PC-3 (cell line): ENCODE measurements around the gene MAS1. TPM values are rescaled to one million over a fixed set of nuclear protein-coding genes. Genes with fewer than 3 reads are reported as not detected.

Experiments
- ATAC-seq: fragments of 200-7000 bp; cut with Tn5 transposase; 2 replicates; pipeline ENCODE4 v1.9.1; 2020; ENCODE audit warnings: mild to moderate bottlenecking, moderate library complexity
- Bru-seq: library from RNA; stranded (reverse); fragments of 400-500 nt; gene quantifications from one replicate; lab custom pipeline; 2021; lab: Mats Ljungman, UMichigan
- BruChase-seq, 2 experiments: library from RNA; stranded (reverse); fragments of 400-500 nt; gene quantifications; one replicate each; lab custom pipeline; 2021; lab: Mats Ljungman, UMichigan
- BruUV-seq: library from RNA; stranded (reverse); fragments of 400-500 nt; replicated peaks from 2 replicates; lab custom pipeline; 2021; lab: Mats Ljungman, UMichigan
- CTCF ChIA-PET: fragments of 300-600 bp; sonication (Branson Sonifier 250); formaldehyde crosslinking; loops from one replicate; lab custom pipeline; 2022; ENCODE audit warnings: antibody characterized with exemption; lab: Charles Lee
- POLR2A ChIA-PET: fragments of 300-600 bp; sonication (Branson Sonifier 250); formaldehyde crosslinking; loops from one replicate; lab custom pipeline; 2022; ENCODE audit warnings: antibody characterized with exemption; ENCODE audit not compliant: unreplicated experiment; lab: Charles Lee
- DNase-seq: peaks from one replicate; pipeline ENCODE4 v3.0.0-alpha.2; 2015
- H2AFZ ChIP-seq: fragments of 300-600 bp; sonication (generic); 2 replicates; pipeline ENCODE4 v1.6.0; 2016; ENCODE audit warnings: antibody characterized with exemption, low read length
- H3F3A ChIP-seq: fragments of 300-600 bp; sonication (generic); one replicate; pipeline ENCODE4 v1.6.0; 2017; ENCODE audit warnings: antibody characterized with exemption, low read length, control low read depth, mild to moderate bottlenecking; ENCODE audit not compliant: unreplicated experiment
- H3K27ac ChIP-seq: fragments of 300-600 bp; sonication (generic); 2 replicates; pipeline ENCODE4 v1.5.1; 2016; ENCODE audit warnings: mild to moderate bottlenecking, low read length
- H3K27me3 ChIP-seq: fragments of 300-600 bp; sonication (generic); 2 replicates; pipeline ENCODE4 v1.6.1; 2016; ENCODE audit warnings: low read length, mixed read lengths
- H3K36me3 ChIP-seq: fragments of 300-600 bp; sonication (generic); 2 replicates; pipeline ENCODE4 v1.6.1; 2016; ENCODE audit warnings: low read depth, mixed run types, low read length, mixed read lengths
- H3K4me1 ChIP-seq: fragments of 300-600 bp; sonication (generic); 2 replicates; pipeline ENCODE4 v1.5.1; 2016; ENCODE audit warnings: low read length; ENCODE audit not compliant: insufficient read depth
- H3K4me2 ChIP-seq: fragments of 300-600 bp; sonication (generic); 2 replicates; pipeline ENCODE4 v1.6.0; 2016; ENCODE audit warnings: low read length
- H3K4me3 ChIP-seq: fragments of 300-600 bp; sonication (generic); 2 replicates; pipeline ENCODE4 v1.5.1; 2016; ENCODE audit warnings: mild to moderate bottlenecking, low read length, mixed read lengths
- H3K79me2 ChIP-seq: fragments of 300-600 bp; sonication (generic); 2 replicates; pipeline ENCODE4 v1.6.1; 2017; ENCODE audit warnings: low read length, mixed read lengths
- H3K9ac ChIP-seq: fragments of 300-600 bp; sonication (generic); 2 replicates; pipeline ENCODE4 v1.6.0; 2016; ENCODE audit warnings: mild to moderate bottlenecking, low read length
- H3K9me2 ChIP-seq: fragments of 300-600 bp; sonication (generic); replicated peaks from 2 replicates; pipeline ENCODE4 v1.6.1; 2016; ENCODE audit warnings: mixed run types, low read length, mixed read lengths
- H3K9me3 ChIP-seq: fragments of 300-600 bp; sonication (generic); 2 replicates; pipeline ENCODE4 v1.6.1; 2016; ENCODE audit warnings: low read length, mixed read lengths
- H4K20me1 ChIP-seq: fragments of 300-600 bp; sonication (generic); 2 replicates; pipeline ENCODE4 v1.6.1; 2016; ENCODE audit warnings: low read length, mixed read lengths
- EZH2 ChIP-seq: fragments of 300-600 bp; sonication (generic); IDR thresholded peaks from one replicate; pipeline ENCODE4 v1.6.1; 2017; ENCODE audit warnings: antibody characterized with exemption, mild to moderate bottlenecking, low read length; ENCODE audit not compliant: unreplicated experiment
- EZH2phosphoT487 ChIP-seq: fragments of 300-600 bp; sonication (generic); IDR thresholded peaks from 2 replicates; pipeline ENCODE4 v1.6.1; 2018; ENCODE audit warnings: mild to moderate bottlenecking, antibody characterized with exemption, low read length, borderline replicate concordance
- intact Hi-C: fragments of 100-400 bp; cut with micrococcal nuclease; formaldehyde crosslinking; loops from 2 replicates; pipeline ENCODE4 v1.9.0; 2023
- long read RNA-seq: library from polyadenylated mRNA; unstranded; transcript quantifications from one replicate; pipeline ENCODE4 v2.0.0, GENCODE V29; 2021; ENCODE audit not compliant: unreplicated experiment
- total RNA-seq: library from RNA; depleted of rRNA; stranded (reverse); fragments of >200 nt; gene quantifications from 2 replicates; pipeline ENCODE4 v1.2.3, GENCODE V29; 2014; rRNA removed
- TF ChIP-seq, protein P1 (sequence below): fragments of 300-600 bp; sonication (generic); conservative IDR thresholded peaks from 2 replicates; pipeline ENCODE4 v1.5.1; 2017; ENCODE audit warnings: antibody characterized with exemption, low read depth, mild to moderate bottlenecking, low read length

MAS1 gene
- total RNA-seq (not detected in 2 replicates), Bru-seq, nascent RNA (not detected), BruChase-seq, experiment 1, labeled RNA remaining after a 6-hour chase (percentile 11 among the genes with signal in this experiment), BruChase-seq, experiment 2, labeled RNA remaining after a 2-hour chase (not detected)
- long read RNA-seq = 0 reads

DNA sequence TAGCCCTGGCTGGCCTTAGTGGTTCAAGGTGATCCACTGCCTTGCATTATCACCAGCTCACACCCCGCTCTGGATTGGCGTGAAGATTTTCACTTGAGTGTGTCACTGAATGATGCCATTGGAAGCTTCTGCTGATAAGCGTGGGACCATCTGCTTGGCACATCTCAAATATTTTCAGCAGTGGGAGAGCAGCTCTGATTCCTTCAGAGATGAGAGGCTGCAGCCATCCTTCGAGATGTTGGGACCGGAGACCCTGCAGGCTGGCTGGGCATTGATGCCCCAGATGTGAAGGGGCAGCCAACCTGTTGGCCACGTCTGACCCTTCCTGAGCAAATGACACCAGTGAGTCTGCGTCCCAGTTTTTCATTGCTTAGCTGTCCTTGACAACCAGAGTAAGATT, at the start of gene MAS1:
Gene MAS1, plus strand, starts transcription at position 197 of the 400 bp plus-strand sequence. CDS start 15,968 bp downstream, outside the sequence.
- CTCF ChIA-PET = no interaction called here

DNA sequence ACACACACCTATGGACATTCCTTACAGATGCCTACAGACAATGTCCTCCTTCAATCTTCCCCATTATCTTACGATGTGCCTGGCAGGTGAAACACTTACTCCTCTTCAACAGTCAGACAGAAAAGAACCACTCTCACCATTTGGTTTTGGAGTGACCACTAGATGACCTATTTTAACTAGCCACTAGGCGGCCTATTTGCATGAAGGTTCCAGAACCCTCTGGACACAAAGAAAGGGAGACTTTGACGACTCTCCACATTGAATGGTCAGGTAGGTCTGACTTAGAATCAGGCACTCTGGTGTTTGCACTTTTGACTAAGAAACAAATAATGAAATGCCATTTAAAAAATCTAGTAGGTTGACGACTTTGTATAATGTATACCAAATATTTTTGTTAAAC, 48.8 kb upstream of the MAS1 start:
- H3K4me2 ChIP-seq = no peak overlapping the region
- H3K4me1 ChIP-seq = no peaks in the 10 kb centered on the region
- no peaks in the 10 kb centered on the region for H3K79me2 ChIP-seq
- intact Hi-C loops = no loop called here
- H3K4me3 ChIP-seq = no peak overlapping the region
- ChIA-PET POLR2A (no interaction called here), CTCF (no interaction called here)
- H3F3A ChIP-seq = no peaks in the 10 kb centered on the region
- ATAC-seq = peak; percentile 62
- no TSS peak for BruUV-seq
- H3K9ac ChIP-seq = no peak overlapping the region
- TF ChIP-seq EZH2phosphoT487 (no peak), EZH2 (no peak)
- TF ChIP-seq, protein P1, sequence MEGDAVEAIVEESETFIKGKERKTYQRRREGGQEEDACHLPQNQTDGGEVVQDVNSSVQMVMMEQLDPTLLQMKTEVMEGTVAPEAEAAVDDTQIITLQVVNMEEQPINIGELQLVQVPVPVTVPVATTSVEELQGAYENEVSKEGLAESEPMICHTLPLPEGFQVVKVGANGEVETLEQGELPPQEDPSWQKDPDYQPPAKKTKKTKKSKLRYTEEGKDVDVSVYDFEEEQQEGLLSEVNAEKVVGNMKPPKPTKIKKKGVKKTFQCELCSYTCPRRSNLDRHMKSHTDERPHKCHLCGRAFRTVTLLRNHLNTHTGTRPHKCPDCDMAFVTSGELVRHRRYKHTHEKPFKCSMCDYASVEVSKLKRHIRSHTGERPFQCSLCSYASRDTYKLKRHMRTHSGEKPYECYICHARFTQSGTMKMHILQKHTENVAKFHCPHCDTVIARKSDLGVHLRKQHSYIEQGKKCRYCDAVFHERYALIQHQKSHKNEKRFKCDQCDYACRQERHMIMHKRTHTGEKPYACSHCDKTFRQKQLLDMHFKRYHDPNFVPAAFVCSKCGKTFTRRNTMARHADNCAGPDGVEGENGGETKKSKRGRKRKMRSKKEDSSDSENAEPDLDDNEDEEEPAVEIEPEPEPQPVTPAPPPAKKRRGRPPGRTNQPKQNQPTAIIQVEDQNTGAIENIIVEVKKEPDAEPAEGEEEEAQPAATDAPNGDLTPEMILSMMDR = peak; percentile 56
- no peaks in the 10 kb centered on the region for H4K20me1 ChIP-seq
- no peaks in the 10 kb centered on the region for H3K27me3 ChIP-seq
- H3K9me3 ChIP-seq = no peaks in the 10 kb centered on the region
- H3K9me2 ChIP-seq = no peaks in the 10 kb centered on the region
- H2AFZ ChIP-seq = no peak overlapping the region
- no peaks in the 10 kb centered on the region for H3K36me3 ChIP-seq
- peak; percentile 33 for DNase-seq
- no peak overlapping the region for H3K27ac ChIP-seq

More for the DNA sequence above, at the start of gene MAS1:
- Histone ChIP-seq H2AFZ (no peak within 1 kb of the TSS), H3K4me2 (no peak within 1 kb of the TSS), H3K27ac (no peak within 1 kb of the TSS), H3K27me3 (peaks cover 33% of the 10 kb centered on the region), H3K4me3 (no peak within 1 kb of the TSS), H4K20me1 (no peaks in the 10 kb centered on the region), H3K79me2 (no peaks in the 10 kb centered on the region), H3K36me3 (no peaks in the 10 kb centered on the region), H3K9me3 (no peaks in the 10 kb centered on the region), H3K9ac (no peak within 1 kb of the TSS), H3F3A (no peaks in the 10 kb centered on the region), H3K9me2 (no peaks in the 10 kb centered on the region), H3K4me1 (no peaks in the 10 kb centered on the region)
- no TSS peak for BruUV-seq
- POLR2A ChIA-PET = no interaction called here
- ATAC-seq (no peak), DNase-seq (no peak)
- TF ChIP-seq, protein P1 = no peak
- TF ChIP-seq EZH2 (no peak), EZH2phosphoT487 (no peak)
- intact Hi-C loops = no loop called here
